ENCODE data around the gene HLA-DPB1.

The HLA-DPB1 gene

GRCh38 chr6:33136310-33136900 is 60.6 kb downstream of the HLA-DPB1 start:
- no peak for DNase-seq (ENCODE audit: low spot score)
